OCI-LY1 (cell line): Measurements from ENCODE around the gene TTC38.

Experiments
- H2AFZ ChIP-seq: fragments of 200-600 bp; sonication (generic), shearing (Covaris generic); 2 replicates; pipeline ENCODE4 v1.6.0; 2014; ENCODE audit warnings: antibody characterized with exemption, mild to moderate bottlenecking, low read length
- H3F3A ChIP-seq: fragments of 200-600 bp; sonication (generic), shearing (Covaris generic); 2 replicates; pipeline ENCODE4 v1.6.0; 2014; ENCODE audit warnings: mild to moderate bottlenecking, antibody characterized with exemption, low read length, moderate library complexity; ENCODE audit not compliant: insufficient read depth
- H3K27ac ChIP-seq: fragments of 200-600 bp; sonication (generic); 2 replicates; pipeline ENCODE4 v1.5.1; 2014; ENCODE audit warnings: low read length, mixed run types, mild to moderate bottlenecking, low read depth; ENCODE audit not compliant: poor library complexity, severe bottlenecking
- H3K27me3 ChIP-seq: fragments of 200-600 bp; sonication (generic); 2 replicates; pipeline ENCODE4 v1.6.0; 2014; ENCODE audit warnings: antibody characterized with exemption, mild to moderate bottlenecking, low read length, moderate library complexity; ENCODE audit not compliant: insufficient read depth
- H3K36me3 ChIP-seq: fragments of 200-600 bp; sonication (generic); 2 replicates; pipeline ENCODE4 v1.6.1; 2014; ENCODE audit warnings: mild to moderate bottlenecking, antibody characterized with exemption, low read length, moderate library complexity, mixed read lengths; ENCODE audit not compliant: insufficient read depth
- H3K4me1 ChIP-seq: fragments of 200-600 bp; sonication (generic); 2 replicates; pipeline ENCODE4 v1.5.1; 2014; ENCODE audit warnings: mild to moderate bottlenecking, low read length, moderate library complexity; ENCODE audit not compliant: insufficient read depth, severe bottlenecking
- H3K4me2 ChIP-seq: fragments of 200-600 bp; sonication (generic), shearing (Covaris generic); 2 replicates; pipeline ENCODE4 v1.6.1; 2014; ENCODE audit warnings: low read length
- H3K4me3 ChIP-seq: fragments of 200-600 bp; sonication (generic); 2 replicates; pipeline ENCODE4 v1.5.1; 2014; ENCODE audit warnings: low read length, low read depth, mild to moderate bottlenecking, mixed read lengths; ENCODE audit not compliant: poor library complexity, severe bottlenecking
- H3K79me2 ChIP-seq: fragments of 200-600 bp; shearing (Covaris generic); 2 replicates; pipeline ENCODE4 v1.6.1; 2016; ENCODE audit warnings: mixed run types, low read length, mixed read lengths; ENCODE audit not compliant: insufficient read depth
- H3K9ac ChIP-seq: fragments of 200-600 bp; sonication (generic), shearing (Covaris generic); 2 replicates; pipeline ENCODE4 v1.6.1; 2014; ENCODE audit warnings: mild to moderate bottlenecking, low read length, mixed read lengths
- H3K9me2 ChIP-seq: fragments of 200-600 bp; sonication (generic), shearing (Covaris generic); 2 replicates; pipeline ENCODE4 v1.6.1; 2014; ENCODE audit warnings: low read depth, mild to moderate bottlenecking, low read length, mixed read lengths
- H3K9me3 ChIP-seq: fragments of 200-600 bp; shearing (Covaris generic); 2 replicates; pipeline ENCODE4 v1.6.1; 2014; ENCODE audit warnings: low read length, mixed read lengths
- H4K20me1 ChIP-seq: fragments of 200-600 bp; sonication (generic), shearing (Covaris generic); 2 replicates; pipeline ENCODE4 v1.6.0; 2016; ENCODE audit warnings: mild to moderate bottlenecking, low read length; ENCODE audit not compliant: insufficient read depth
- CTCF ChIP-seq: fragments of 200-600 bp; sonication (generic), shearing (Covaris generic); IDR thresholded peaks from 2 replicates; pipeline ENCODE4 v1.5.1; 2017; ENCODE audit warnings: mild to moderate bottlenecking, antibody characterized with exemption, low read length, moderate library complexity, mixed read lengths
- EZH2 ChIP-seq: fragments of 200-600 bp; sonication (generic), shearing (Covaris generic); IDR thresholded peaks from 2 replicates; pipeline ENCODE4 v1.8.0; 2017; ENCODE audit warnings: borderline replicate concordance, mixed run types, mild to moderate bottlenecking, antibody characterized with exemption, low read length, moderate library complexity, mixed read lengths

The TTC38 gene

GRCh38 chr22:46326066-46326680 is 58.4 kb downstream of the TTC38 start:
- no peaks in the 10 kb centered on the region for H3K9me3 ChIP-seq
- H3K4me3 ChIP-seq: no peak overlapping the region
- H2AFZ ChIP-seq: no peak overlapping the region
- H3K4me1 ChIP-seq: no peaks in the 10 kb centered on the region
- peaks cover 95% of the 10 kb centered on the region for H3K36me3 ChIP-seq
- no peaks in the 10 kb centered on the region for H3K79me2 ChIP-seq
- H4K20me1 ChIP-seq: no peaks in the 10 kb centered on the region
- H3K4me2 ChIP-seq: no peak overlapping the region
- H3K27ac ChIP-seq: no peak overlapping the region
- no peak for TF ChIP-seq CTCF
- TF ChIP-seq EZH2: no peak
- H3K27me3 ChIP-seq: no peaks in the 10 kb centered on the region
- no peaks in the 10 kb centered on the region for H3F3A ChIP-seq
- no peaks in the 10 kb centered on the region for H3K9me2 ChIP-seq
- H3K9ac ChIP-seq: no peak overlapping the region

- Histone ChIP-seq H3K9me2 (no peaks in the 10 kb centered on the region), H3K27ac (no peak overlapping the region), H3K27me3 (no peaks in the 10 kb centered on the region), H3K4me3 (no peak overlapping the region), H3K4me1 (no peaks in the 10 kb centered on the region), H3K9ac (no peak overlapping the region), H3K4me2 (no peak overlapping the region), H2AFZ (no peak overlapping the region), H4K20me1 (no peaks in the 10 kb centered on the region), H3K79me2 (no peaks in the 10 kb centered on the region), H3K9me3 (no peaks in the 10 kb centered on the region), H3F3A (no peaks in the 10 kb centered on the region), H3K36me3 (peaks cover 96% of the 10 kb centered on the region)
- TF ChIP-seq EZH2 (no peak), CTCF (no peak)
Measured at GRCh38 chr22:46327691-46328465, 60.1 kb downstream of the TTC38 start.

DNA sequence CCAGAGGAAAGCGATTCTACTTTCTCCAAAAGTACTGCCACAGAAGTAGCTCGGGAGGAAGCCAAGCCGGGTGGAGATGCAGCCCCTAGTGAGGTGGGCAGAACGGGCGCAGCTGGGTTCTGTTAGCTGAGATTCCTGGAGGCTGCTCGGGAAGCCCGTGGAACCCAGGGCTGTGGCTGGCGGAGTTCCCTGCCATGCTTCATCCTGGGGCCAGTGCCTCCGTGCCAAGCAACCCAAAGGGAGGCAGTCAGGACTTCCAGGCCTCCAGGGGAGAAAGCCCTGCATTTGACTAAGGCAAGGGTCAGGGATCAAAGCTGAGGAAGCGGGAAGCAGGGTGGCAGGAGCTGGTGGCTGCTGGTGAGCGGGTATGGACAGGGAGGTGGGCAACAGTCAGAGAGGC is 61.0 kb downstream of the TTC38 start:
- H4K20me1 ChIP-seq: no peaks in the 10 kb centered on the region
- H2AFZ ChIP-seq: no peak overlapping the region
- no peaks in the 10 kb centered on the region for H3K27me3 ChIP-seq
- no peaks in the 10 kb centered on the region for H3F3A ChIP-seq
- no peaks in the 10 kb centered on the region for H3K4me1 ChIP-seq
- H3K4me2 ChIP-seq: no peak overlapping the region
- no peak overlapping the region for H3K9ac ChIP-seq
- TF ChIP-seq CTCF (no peak), EZH2 (no peak)
- no peaks in the 10 kb centered on the region for H3K9me3 ChIP-seq
- no peak overlapping the region for H3K4me3 ChIP-seq
- no peak overlapping the region for H3K27ac ChIP-seq
- H3K9me2 ChIP-seq: no peaks in the 10 kb centered on the region
- no peaks in the 10 kb centered on the region for H3K79me2 ChIP-seq
- H3K36me3 ChIP-seq: peaks cover 96% of the 10 kb centered on the region
